DMS 273 (cell line): Measurements from ENCODE around the gene FAM221B.
A peak's percentile ranks its signal among the peaks of the same experiment; 100 is the strongest.

Experiments used
- DNase-seq: peaks from one replicate; lab custom pipeline; 2025; ENCODE audit not compliant: unreplicated experiment; lab: John Stamatoyannopoulos, UW

FAM221B gene, protein sequence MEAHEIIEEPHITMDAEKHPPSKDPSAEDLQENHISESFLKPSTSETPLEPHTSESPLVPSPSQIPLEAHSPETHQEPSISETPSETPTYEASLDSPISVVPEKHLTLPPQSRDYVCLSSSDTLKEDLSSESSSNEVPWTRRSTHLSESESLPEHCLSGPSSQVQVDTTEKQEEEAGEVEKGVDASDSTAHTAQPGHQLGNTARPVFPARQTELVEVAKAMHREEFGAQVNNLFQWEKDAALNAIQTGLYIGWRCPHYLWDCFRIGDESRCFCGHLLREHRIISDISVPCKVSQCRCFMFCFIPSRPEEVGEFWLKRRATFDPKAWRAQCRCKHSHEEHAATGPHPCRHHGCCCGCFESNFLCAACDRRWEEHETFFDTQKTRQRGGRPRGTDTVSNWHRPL

DNA sequence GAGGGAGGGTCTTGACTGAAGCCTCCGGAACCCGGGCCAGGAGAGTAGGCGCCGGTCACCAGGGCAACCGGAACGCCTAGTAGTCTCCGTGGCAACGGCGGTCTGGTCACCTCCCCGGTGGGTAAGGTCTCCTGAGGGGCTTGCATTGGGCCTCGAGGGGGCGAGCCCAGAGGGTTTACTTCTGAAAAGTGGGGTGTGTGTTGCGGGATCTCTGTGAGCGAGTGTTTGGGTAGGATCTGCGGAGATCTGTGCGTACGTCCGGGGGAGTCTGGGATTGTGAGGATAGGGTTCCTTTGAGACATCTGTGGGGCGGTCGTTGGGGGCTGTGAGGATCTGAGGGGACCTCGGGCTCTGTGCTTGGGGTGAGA lies at the start of gene FAM221B:
Gene FAM221B, minus strand, starts transcription at position 17 of the 368 bp plus-strand sequence. CDS start 2,571 bp downstream, outside the sequence.
- DNase-seq = peak; percentile 69

DNA sequence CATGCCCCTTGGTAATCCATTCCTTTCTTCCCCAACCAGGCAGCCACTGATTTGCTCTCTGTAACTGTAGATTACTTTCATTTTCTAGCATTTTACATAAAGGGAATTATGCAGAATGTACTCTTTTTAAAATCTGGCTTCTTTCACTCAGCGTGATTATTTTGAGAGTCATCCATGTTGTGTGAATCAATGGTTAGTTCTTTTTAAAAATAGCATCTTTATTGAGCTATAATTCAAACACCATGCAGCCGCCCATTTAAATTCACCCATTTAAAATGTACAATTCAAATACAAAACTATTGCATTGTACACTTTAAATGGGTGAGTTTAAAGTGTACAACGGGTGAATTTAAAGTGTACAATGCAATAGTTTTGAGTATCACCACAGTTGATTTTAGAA lies 44.0 kb upstream of the FAM221B start:
- DNase-seq = no peak

DNA sequence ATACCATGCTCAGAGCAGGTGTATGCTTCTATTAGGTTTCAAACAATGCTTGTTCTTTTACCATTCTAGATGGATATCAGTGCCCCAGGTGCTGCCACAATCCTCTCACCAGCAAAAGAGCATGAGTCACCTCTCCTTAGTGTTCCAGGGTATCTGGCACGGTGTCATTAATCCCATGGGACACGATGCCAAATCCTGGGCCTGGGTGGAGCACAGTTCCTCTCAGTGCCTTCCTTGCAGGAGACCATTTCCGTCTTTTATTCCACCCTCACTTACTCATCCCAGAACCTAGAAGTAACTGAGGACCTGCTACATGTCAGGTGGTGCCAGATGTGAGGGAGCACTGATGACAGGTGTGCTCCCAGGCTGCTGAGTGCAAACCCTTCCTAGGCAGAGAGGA lies 43.0 kb upstream of the FAM221B start:
- DNase-seq = peak; percentile 11

DNA sequence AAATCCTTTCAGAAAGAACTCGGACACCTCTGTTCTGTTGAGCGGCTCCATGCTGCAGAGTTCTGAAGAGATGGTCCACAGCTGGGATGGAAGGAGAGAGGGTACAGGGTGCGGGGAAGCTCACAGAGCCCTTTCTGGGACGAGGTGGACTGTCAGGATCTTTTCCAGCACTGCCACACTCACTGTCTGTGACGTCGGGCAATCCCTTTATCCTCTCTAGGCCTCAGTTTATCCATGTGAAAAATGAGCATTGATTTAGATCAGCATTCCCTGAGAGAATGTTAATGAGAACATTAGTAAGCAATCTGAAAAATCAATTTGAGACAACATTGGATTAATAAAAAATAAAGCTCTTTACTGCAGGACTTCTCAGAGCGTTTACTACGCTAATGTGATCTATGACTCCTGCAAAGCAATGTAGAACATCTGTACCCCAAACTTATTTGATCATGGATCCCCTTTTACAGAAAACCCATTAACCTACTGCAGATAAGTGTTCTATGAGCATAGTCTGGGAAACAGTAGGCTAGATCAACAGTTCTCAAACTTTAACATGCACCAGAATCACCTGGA lies 41.9 kb upstream of the FAM221B start, which contains the start of gene OR13J1:
Gene OR13J1, minus strand, starts transcription at position 51 of the 573 bp plus-strand sequence. Its CDS starts 0 bp downstream, at position 51.
- DNase-seq = no peak

DNA sequence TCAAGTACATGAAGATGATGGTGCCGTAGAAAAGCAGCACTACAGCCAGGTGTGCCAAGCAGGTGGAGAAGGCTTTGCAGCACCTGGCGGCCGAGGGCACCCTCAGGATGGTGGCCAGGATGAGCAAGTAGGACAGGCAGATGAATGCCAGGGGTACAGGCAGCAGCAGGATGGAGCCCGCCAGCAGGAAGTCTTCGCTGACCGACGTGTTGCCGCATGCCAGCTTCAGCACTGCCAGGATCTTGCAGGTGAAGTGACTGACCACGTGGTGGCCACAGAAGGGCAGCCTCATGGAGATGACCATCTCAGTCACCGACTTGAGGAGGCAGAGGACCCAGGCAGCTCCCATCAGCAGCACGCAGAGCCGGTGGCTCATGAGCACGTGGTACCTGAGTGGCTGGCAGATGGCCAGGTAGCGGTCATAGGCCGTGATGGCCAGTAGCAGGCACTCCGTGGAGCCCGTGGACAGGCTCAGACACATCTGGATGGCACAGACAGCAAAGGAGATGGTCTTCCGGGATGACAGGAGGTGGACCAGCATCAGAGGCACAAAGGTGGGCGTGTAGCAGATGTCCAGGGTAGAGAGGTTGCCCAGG lies 41.2 kb upstream of the FAM221B start:
- DNase-seq = no peak

DNA sequence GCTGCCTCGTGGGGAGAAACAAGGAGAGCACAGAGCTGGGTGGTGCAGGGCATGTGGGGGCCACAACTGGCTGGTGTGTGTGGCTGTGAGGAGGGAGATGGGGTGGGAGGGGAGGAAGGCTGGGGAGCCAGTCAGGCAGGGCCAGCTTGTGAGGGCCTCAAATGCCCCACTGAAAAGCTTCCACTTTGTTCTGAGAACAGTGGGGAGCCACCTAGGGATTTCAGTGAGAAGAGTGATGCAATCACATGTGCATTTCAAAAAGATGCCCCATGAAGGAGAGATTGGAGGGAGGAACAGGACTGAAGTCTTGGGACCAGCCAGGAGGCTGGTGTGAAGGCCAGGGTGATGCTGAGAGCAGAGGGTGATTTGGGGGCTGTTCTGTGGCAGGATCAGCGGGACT lies 40.4 kb upstream of the FAM221B start:
- no peak for DNase-seq

DNA sequence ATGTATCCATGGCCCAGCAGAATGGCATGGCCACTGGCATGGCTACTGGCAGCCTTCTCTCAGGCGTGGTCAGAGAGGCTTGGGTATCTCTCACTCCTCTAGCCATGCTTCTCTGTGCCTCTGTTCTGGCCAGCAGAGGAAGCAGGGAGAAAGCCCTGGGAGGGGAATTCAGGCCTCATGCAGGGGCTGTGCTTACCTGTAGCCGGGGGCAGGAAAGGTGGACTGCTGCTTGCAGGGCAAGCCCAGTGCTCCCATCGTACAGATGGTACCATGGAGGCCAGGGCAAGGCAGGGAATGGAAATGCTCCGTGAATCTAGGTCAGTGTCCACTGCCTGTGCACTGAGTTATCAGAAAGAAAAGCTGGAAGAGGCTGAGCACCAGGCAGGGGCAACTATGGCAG lies 39.0 kb upstream of the FAM221B start:
- no peak for DNase-seq

DNA sequence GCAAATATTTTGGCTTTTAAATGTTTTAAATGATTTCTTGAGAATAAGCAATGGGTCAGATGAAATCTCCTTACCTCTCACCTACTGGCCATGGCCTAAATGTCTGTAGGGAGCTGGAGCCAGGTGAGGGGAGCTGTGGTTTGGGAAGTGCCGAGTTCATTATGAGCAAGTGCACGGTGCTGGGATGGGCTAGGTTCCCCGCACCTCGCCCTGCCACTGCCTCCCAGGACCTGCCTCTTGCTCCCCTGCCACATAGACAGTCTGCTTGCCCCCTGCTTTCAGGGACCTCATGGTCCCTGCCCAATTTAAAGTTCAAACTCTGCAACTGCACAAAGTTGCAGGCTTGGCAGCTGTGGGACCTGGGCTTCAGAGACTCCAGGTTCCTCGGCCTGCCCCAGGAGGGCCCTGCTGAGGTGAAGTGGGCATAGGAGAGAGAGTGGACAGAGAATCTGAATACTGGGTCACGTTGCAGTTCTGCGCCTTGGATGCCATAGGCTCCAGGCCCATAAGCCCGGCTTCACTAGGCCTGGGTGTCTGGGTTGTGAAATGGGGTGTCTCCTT lies 36.2 kb upstream of the FAM221B start:
- DNase-seq = no peak

DNA sequence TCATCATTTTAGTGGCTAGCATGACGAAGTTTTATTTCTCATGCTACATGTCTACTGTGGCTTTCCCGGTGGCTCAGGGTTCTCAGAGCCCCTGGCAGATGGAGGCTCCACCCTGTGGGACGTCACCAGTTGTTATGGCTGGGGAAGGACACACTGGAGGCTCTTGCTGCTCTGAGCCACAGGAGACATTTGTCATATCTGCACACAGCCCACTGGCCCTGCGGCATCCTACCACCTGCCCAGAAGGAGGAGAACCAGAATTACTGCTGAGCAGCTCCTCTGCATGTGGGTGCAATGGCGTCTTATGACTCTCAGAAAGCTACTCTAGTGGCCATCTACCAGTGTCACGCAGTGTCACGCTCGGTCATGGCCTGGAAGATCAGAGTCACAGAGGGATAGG lies 35.1 kb upstream of the FAM221B start:
- no peak for DNase-seq

DNA sequence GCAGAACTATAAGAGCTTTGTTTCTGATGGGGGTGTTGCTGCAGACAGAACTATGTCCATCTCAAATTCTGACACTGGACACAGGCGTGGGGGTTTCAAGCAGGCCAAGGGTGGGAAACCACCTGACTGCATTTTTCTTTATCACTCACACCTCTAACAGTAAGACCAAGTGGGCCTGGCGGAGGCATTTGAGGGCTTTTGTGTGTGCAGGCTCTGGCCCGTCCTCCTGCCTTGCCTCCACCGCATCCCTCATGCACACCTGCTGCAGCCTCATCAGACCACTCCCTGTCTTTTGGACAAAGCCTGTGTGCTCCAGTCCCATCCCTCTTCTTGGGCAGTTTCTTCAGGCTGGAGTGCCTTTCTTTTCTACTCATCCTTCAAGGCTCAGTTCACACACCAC lies 33.8 kb upstream of the FAM221B start:
- DNase-seq = no peak

DNA sequence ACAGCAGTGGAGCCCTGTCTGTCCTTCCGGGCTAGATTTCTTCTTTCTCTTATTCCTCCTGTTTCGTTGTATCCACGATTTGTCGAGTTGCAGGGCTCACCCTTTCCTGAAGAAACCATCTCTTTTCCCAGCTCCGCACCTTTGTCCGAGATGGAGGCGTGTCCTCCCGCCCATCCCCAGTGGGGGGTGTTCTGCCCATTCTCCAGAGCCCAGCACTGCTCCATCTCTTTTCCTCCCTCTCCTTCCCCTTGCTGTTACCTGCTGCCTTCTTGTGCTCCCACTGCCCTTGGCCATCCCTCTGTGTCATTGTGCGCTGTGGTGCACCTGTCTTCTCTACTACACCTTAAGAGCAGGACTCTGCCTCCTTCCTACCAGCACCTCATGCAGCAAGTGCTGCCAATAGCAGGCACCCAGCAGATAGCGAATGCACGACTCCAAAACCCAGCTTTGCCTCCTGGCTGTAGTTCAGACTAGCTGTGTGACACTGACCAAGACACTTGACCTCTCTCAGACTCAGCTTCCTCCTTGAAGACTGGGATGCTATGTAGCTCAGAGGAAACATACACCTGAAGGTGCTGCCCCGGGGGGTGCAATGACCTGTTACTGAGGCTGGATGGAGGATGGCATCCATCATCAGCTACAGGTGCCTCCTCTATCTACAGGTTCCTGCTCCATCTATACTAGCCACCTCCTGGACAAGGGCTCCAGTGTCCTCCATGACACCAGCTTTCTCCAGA lies 32.8 kb upstream of the FAM221B start:
- DNase-seq = no peak

DNA sequence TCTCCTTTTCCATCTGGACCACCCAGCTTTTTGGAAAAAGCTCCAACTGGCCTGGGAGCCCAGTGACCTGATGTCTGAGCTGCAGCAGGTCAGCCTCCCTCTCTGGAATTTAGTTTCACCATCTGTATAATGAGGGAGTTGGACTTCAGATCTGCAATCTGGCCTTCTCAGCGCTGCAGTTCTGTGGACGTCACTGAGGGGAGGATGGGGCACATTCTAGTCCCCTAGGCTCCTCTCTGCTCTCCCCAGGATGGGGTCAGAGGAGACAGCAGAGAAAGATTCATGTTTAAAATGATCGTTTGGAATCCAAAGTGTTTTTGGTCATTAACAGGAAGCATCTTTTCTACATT lies 31.4 kb upstream of the FAM221B start:
- peak; percentile 51 for DNase-seq

DNA sequence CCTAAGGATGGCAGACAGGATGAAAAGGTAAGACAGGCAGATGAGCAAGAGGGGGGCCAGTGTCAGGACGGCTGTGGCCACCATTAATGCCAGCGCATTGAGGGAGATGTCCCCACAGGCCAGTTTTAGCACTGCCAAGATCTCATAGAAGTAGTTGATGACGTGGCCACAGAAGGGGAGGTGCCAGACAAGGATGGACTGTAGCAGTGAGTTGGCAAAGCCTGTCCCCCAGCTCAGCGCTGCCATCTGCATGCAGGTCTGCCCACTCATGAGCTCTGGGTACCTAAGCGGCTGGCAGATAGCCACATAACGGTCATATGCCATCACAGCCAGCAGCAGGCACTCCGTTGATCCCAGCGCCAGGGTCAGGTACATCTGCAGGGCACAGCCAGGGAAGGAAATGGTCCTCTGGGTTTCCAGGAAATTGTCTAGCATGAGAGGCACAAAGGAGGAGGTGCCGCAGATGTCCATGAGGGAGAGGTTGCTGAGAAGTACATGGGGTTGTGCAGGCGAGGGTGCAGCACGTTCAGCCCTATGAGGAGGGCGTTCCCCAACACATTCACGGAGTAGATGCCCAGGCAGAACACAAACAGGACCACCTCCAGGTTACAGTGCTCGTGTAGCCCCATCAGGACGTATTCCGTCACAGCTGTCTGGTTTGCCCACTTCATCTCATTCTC lies 30.9 kb upstream of the FAM221B start:
- peak; percentile 69 for DNase-seq

DNA sequence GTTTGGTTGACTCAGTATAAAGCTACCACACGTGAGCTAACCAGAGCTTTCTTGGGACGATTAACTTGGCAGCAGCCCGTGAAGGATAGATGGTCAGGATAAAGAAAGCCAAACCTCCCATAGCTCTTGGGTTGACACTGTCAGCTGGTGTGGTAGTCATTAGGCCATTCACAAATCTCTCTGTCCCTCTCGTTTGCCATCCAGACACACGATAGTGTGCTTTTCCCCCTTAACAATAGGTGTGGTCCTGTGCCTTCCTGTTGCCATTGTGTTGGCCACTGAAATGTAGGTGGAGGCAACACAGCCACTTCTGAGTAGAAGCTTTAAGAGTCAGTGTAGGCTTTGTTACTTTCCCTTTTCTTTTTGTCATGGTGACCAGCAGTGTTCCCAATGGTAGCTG lies 29.9 kb upstream of the FAM221B start:
- DNase-seq = no peak

DNA sequence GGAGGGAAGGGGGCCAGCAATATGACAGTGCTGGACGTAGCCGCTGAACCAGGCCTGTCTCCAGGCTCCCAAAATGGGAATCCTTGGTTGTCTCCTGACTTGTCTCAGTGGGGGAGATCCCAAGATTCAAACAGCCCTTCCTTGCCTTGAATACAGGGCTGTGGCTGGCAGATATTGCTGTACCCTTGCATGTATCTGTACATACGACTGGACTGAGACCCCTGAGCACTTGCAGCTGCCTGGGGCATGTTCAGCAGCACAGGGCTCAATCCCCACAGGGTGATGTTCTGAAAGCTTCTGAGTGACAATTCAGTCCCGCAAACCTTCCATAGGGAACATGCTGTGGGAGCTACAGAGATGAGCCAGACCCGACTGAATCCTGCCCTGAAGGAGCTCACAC lies 28.4 kb upstream of the FAM221B start:
- DNase-seq = no peak

DNA sequence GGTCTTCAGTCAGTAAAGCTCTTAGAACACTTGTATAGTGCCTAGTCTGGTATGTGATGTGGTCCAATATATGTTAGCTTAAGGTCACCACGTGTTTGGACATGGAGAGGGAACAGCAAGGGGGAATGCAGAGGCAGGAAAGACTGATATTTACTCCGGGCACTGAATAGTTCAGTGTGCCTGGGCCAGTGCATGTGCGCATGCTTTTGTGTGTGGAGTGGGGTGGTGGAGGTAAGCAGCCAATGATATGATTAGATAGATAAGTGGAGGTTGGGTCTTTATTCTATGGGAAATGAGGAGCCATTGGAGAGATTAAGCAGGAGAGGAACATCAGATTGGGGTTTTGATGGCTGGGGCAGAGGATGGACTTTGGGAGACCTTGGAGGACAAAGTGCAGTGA lies 27.7 kb upstream of the FAM221B start:
- no peak for DNase-seq

DNA sequence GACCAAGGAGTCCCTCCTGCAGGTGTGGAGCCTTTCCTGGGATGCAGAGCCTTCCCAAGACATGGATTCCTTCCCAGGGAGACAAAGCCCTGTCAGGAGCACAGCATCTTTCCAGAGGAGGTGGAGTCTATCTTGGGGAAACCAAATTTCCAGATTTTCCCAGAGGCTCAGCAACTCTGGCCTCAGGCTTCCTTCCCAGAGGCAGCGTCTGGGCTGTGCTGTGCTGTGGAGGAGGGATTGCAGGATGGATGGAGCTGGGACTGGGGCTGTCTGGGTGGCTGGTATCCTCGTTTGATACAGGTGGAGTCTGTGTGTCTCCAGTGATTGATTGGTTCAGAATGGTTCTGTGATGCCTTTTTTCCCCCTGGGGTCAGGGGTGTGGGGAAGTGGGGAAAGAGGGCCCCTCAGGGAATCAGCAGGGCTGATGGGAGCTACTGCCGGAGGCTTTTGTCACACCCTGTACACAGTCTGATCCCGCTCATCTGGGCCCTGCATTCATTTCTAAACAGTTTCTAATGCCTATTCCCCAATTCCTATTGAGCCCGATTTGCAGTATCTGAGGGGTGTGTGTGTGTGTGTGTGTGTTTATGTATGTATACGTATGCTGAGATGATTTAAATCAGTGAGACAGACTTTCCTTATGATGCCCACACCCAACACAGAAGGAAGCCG lies 25.7 kb upstream of the FAM221B start:
- DNase-seq = no peak

DNA sequence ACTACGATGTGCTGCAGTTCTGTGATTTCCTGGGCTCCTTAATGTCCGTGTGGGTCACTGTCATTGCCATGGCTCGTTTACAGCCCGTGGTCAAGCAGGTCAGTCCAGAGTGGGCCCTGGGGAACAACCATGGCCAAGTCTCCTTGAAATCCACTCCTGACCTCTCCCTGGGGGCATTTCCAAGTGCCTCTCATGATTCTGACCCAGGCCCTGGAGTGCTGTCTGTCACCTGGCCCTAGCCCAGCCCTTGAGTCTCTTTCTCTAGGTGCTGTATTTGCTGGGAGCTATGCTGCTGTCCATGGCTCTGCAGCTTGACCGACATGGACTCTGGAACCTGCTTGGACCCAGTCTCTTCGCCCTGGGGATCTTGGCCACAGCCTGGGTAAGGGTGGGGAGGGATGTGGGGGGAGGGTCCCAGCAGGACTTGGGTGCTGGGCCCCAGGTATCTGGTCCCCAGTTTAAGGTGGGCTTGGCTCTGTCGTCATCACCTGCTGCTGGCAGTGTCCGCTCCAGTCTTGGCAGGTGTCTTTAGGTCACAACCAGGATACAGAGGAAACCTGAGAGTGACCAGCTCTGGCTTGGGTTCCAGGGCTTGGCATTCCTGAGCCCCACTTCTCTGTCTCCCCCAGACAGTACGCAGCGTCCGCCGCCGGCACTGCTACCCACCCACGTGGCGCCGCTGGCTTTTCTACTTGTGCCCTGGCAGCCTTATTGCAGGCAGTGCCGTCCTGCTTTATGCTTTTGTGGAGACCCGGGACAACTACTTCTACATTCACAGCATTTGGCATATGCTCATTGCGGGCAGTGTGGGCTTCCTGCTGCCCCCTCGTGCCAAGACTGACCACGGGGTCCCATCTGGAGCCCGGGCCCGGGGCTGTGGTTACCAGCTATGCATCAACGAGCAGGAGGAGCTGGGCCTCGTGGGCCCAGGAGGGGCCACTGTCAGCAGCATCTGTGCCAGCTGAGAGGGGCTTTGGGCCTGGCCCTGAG lies 24.6 kb upstream of the FAM221B start:
- DNase-seq = no peak

DNA sequence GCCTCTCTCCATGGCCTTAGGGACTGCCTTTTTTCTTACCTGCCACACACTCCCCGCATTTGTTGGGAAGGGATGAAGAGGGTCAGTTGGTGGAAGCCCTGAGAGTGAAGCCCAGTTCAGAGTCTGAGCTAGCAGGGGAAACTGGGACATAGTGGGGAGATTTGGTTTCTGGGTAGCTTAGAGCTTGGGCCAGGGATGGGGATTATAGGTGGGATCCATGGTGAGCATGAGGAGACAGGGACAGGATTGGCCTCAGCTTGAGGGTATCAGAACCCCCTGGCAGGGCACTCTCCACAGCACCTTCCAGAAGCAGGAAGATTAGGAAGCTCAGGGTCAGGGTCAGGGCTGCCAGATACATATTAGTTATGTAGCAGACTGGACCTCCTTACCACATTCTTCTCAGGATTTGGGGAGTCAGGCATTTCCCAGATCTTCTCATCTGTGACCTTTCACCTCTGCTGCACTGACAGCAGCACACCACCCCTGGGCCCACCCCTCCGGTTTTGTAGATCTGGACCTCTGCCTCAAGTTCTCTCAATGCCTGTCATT lies 23.8 kb upstream of the FAM221B start:
- no peak for DNase-seq
